ENCODE data around the gene STX2.

The STX2 gene

GRCh38 chr12:130775953-130776856, 62.8 kb downstream of the STX2 start:
- Histone ChIP-seq H3K4me1 (ENCODE audit: control insufficient read depth, low read length) (peaks cover 21% of the 10 kb centered on the region), H4K20me1 (ENCODE audit: control insufficient read depth, insufficient read depth, low read depth, low read length) (no peaks in the 10 kb centered on the region), H3K4me3 (ENCODE audit: low read length) (peak overlapping the region; percentile 32), H3F3A (ENCODE audit: control insufficient read depth, insufficient read depth) (no peaks in the 10 kb centered on the region), H3K4me2 (ENCODE audit: low read length) (peak overlapping the region; percentile 45), H3K36me3 (ENCODE audit: control insufficient read depth, low read length) (no peaks in the 10 kb centered on the region), H3K9me3 (ENCODE audit: control insufficient read depth, insufficient read depth, low read length) (no peaks in the 10 kb centered on the region), H3K9me2 (replicated peaks; ENCODE audit: control insufficient read depth, low read length) (no peaks in the 10 kb centered on the region), H3K27ac (ENCODE audit: low read depth, low read length) (no peak overlapping the region), H3K27me3 (ENCODE audit: control insufficient read depth, low read length) (peaks cover 19% of the 10 kb centered on the region), H3K79me2 (ENCODE audit: control insufficient read depth, low read length) (no peaks in the 10 kb centered on the region)
- no peak for TF ChIP-seq CTCF (IDR thresholded peaks at IDR 0.05; ENCODE audit: low read depth, low read length, poor library complexity, severe bottlenecking)
- TF ChIP-seq EZH2phosphoT487 (IDR thresholded peaks at IDR 0.05; ENCODE audit: borderline replicate concordance, low read length), result 0 out of 2 replicates have a peak, but pooled peaks have one; percentile 26

- Histone ChIP-seq H4K20me1 (ENCODE audit: control insufficient read depth, insufficient read depth, low read depth, low read length) (no peaks in the 10 kb centered on the region), H3K4me2 (ENCODE audit: low read length) (no peak overlapping the region), H3K4me3 (ENCODE audit: low read length) (no peak overlapping the region), H3K9me3 (ENCODE audit: control insufficient read depth, insufficient read depth, low read length) (no peaks in the 10 kb centered on the region; the same call in 1 of the 2 replicates), H3K27ac (ENCODE audit: low read depth, low read length) (no peak overlapping the region), H3F3A (ENCODE audit: control insufficient read depth, insufficient read depth) (no peaks in the 10 kb centered on the region), H3K79me2 (ENCODE audit: control insufficient read depth, low read length) (no peaks in the 10 kb centered on the region), H3K9me2 (replicated peaks; ENCODE audit: control insufficient read depth, low read length) (no peaks in the 10 kb centered on the region), H3K4me1 (ENCODE audit: control insufficient read depth, low read length) (no peaks in the 10 kb centered on the region), H3K36me3 (ENCODE audit: control insufficient read depth, low read length) (no peaks in the 10 kb centered on the region), H3K27me3 (ENCODE audit: control insufficient read depth, low read length) (peaks cover 18% of the 10 kb centered on the region; the same call in 1 of the 2 replicates)
- no peak for TF ChIP-seq CTCF (IDR thresholded peaks at IDR 0.05; ENCODE audit: low read depth, low read length, poor library complexity, severe bottlenecking)
- TF ChIP-seq EZH2phosphoT487 (IDR thresholded peaks at IDR 0.05; ENCODE audit: borderline replicate concordance, low read length), result no peak
These were observed 68.5 kb downstream of the STX2 start for GRCh38 chr12:130770413-130771028.

- Histone ChIP-seq H3K27me3 (ENCODE audit: control insufficient read depth, low read length) (peaks cover 17% of the 10 kb centered on the region; the same call in 1 of the 2 replicates), H3K4me2 (ENCODE audit: low read length) (no peak overlapping the region), H3K79me2 (ENCODE audit: control insufficient read depth, low read length) (no peaks in the 10 kb centered on the region), H3K9me2 (replicated peaks; ENCODE audit: control insufficient read depth, low read length) (no peaks in the 10 kb centered on the region), H3K4me1 (ENCODE audit: control insufficient read depth, low read length) (no peaks in the 10 kb centered on the region), H4K20me1 (ENCODE audit: control insufficient read depth, insufficient read depth, low read depth, low read length) (no peaks in the 10 kb centered on the region), H3F3A (ENCODE audit: control insufficient read depth, insufficient read depth) (peaks cover 6% of the 10 kb centered on the region), H3K27ac (ENCODE audit: low read depth, low read length) (no peak overlapping the region), H3K4me3 (ENCODE audit: low read length) (no peak overlapping the region), H3K9me3 (ENCODE audit: control insufficient read depth, insufficient read depth, low read length) (peaks cover 18% of the 10 kb centered on the region), H3K36me3 (ENCODE audit: control insufficient read depth, low read length) (no peaks in the 10 kb centered on the region)
- TF ChIP-seq EZH2phosphoT487 (IDR thresholded peaks at IDR 0.05; ENCODE audit: borderline replicate concordance, low read length) (no peak), CTCF (IDR thresholded peaks at IDR 0.05; ENCODE audit: low read depth, low read length, poor library complexity, severe bottlenecking) (no peak)
These were observed 70.9 kb downstream of the STX2 start for GRCh38 chr12:130768120-130768519.

Data from DOHH2 (cell line).